Erythroblast (primary cell): Measurements from ENCODE around the gene ATP8B3.

ENCODE experiments used
- DNase-seq, 2 experiments: peaks; one replicate each; lab custom pipeline; 2025; lab: John Stamatoyannopoulos, UW
- GATA1 ChIP-seq: IDR thresholded peaks from 2 replicates; pipeline ENCODE4 v1.6.1; 2011; ENCODE audit warnings: low read depth, mild to moderate bottlenecking, control low read depth, low read length, moderate library complexity
- POLR2A ChIP-seq: IDR thresholded peaks from 2 replicates; pipeline ENCODE4 v1.6.1; 2011; ENCODE audit warnings: mild to moderate bottlenecking, low read length

Gene ATP8B3

GRCh38 chr19:1734321-1734966 lies 77.6 kb downstream of the ATP8B3 start:
- DNase-seq: no peak
- TF ChIP-seq GATA1: no peak
- TF ChIP-seq POLR2A: no peak
